CD14-positive monocyte (primary cell): Measurements from ENCODE around the gene ATAD2B. TPM values are rescaled to one million over a fixed set of nuclear protein-coding genes. Genes with fewer than 3 reads are reported as not detected.

Experiments used
- DNase-seq, 3 donors: peaks; one replicate each; pipeline ENCODE4 v3.0.0-alpha.2; 2011 to 2022
- H2AFZ ChIP-seq: 2 replicates; pipeline ENCODE4 v1.6.0; 2012; ENCODE audit warnings: mild to moderate bottlenecking, low read depth, low read length, inconsistent platforms; ENCODE audit not compliant: insufficient read depth, poor library complexity, severe bottlenecking
- H3K27ac ChIP-seq, 2 donors: 1 replicate in 1 of 2; 2 replicates in 1 of 2; pipeline ENCODE4 v1.5.1; 2012 to 2013; ENCODE audit warnings: low read length in 2 of 2, control low read depth in 1 of 2, inconsistent platforms in 1 of 2, low read depth in 1 of 2, mild to moderate bottlenecking in 1 of 2
- H3K27me3 ChIP-seq, 2 donors: one replicate each; pipeline versions ENCODE4 v1.6.0 to v1.6.1; 2011 to 2013; ENCODE audit warnings: low read length in 2 of 2; ENCODE audit not compliant: control insufficient read depth in 2 of 2, insufficient read depth in 2 of 2
- H3K36me3 ChIP-seq, 2 donors: replicated peaks in 1 of 2; 1 replicate in 1 of 2; 2 replicates in 1 of 2; pipeline versions ENCODE4 v1.5.1 to v1.6.1; 2012 to 2013; ENCODE audit warnings: low read length in 2 of 2, control low read depth in 1 of 2, inconsistent platforms in 1 of 2, mild to moderate bottlenecking in 1 of 2; ENCODE audit not compliant: insufficient read depth in 2 of 2, control insufficient read depth in 1 of 2
- H3K4me1 ChIP-seq, 2 donors: 1 replicate in 1 of 2; 2 replicates in 1 of 2; pipeline versions ENCODE4 v1.5.1 to v1.6.1; 2012 to 2013; ENCODE audit warnings: low read length in 2 of 2, control low read depth in 1 of 2, inconsistent platforms in 1 of 2, mild to moderate bottlenecking in 1 of 2, moderate library complexity in 1 of 2; ENCODE audit not compliant: insufficient read depth in 2 of 2, control insufficient read depth in 1 of 2
- H3K4me2 ChIP-seq: replicated peaks from 2 replicates; pipeline ENCODE3; 2012; ENCODE audit warnings: low read length, moderate library complexity, mild to moderate bottlenecking; ENCODE audit not compliant: poor library complexity, severe bottlenecking; ENCODE audit errors: extremely low read depth
- H3K4me3 ChIP-seq, 3 experiments: fragments of 200-600 bp in 1 of 3; sonication (generic) in 1 of 3; replicated peaks in 1 of 3; 1 replicate in 2 of 3; 2 replicates in 1 of 3; pipeline ENCODE4 v1.5.1; 2011 to 2013; ENCODE audit warnings: low read length in 3 of 3, mild to moderate bottlenecking in 3 of 3, control low read depth in 2 of 3, low read depth in 2 of 3, inconsistent platforms in 1 of 3, moderate library complexity in 1 of 3
- H3K79me2 ChIP-seq: 2 replicates; pipeline ENCODE4 v1.6.0; 2012; ENCODE audit warnings: mild to moderate bottlenecking, control low read depth, inconsistent platforms, low read length, moderate library complexity; ENCODE audit not compliant: insufficient read depth
- H3K9ac ChIP-seq: 2 replicates; pipeline ENCODE4 v1.6.0; 2017; ENCODE audit warnings: low read length, mild to moderate bottlenecking; ENCODE audit not compliant: insufficient read depth, poor library complexity, severe bottlenecking
- H3K9me3 ChIP-seq, 2 donors: replicated peaks in 1 of 2; 1 replicate in 1 of 2; 2 replicates in 1 of 2; pipeline versions ENCODE4 v1.5.1 to v1.6.1; 2012 to 2013; ENCODE audit warnings: low read length in 2 of 2, control low read depth in 1 of 2; ENCODE audit not compliant: control insufficient read depth in 1 of 2, insufficient read depth in 1 of 2
- H4K20me1 ChIP-seq: 2 replicates; pipeline ENCODE4 v1.6.0; 2012; ENCODE audit warnings: mild to moderate bottlenecking, low read length, control low read depth, moderate library complexity; ENCODE audit not compliant: insufficient read depth
- H3K27ac Mint-ChIP-seq, 7 donors: one replicate each; pipeline ENCODE4 v1.8.0; 2020; ENCODE audit warnings: mild to moderate bottlenecking in 7 of 7, mixed read lengths in 7 of 7, moderate library complexity in 6 of 7, inconsistent platforms in 2 of 7
- H3K27me3 Mint-ChIP-seq, 3 donors: one replicate each; pipeline ENCODE4 v1.8.0; 2021 to 2022; ENCODE audit warnings: low read depth in 3 of 3, mild to moderate bottlenecking in 3 of 3, mixed read lengths in 3 of 3, moderate library complexity in 3 of 3, inconsistent platforms in 1 of 3
- H3K36me3 Mint-ChIP-seq, 2 donors: one replicate each; pipeline ENCODE4 v1.8.0; 2020; ENCODE audit warnings: mixed read lengths in 2 of 2, inconsistent platforms in 1 of 2, mild to moderate bottlenecking in 1 of 2
- H3K4me1 Mint-ChIP-seq: one replicate; pipeline ENCODE4 v1.8.0; 2020; ENCODE audit warnings: mild to moderate bottlenecking, mixed read lengths
- H3K4me3 Mint-ChIP-seq, 2 donors: one replicate each; pipeline ENCODE4 v1.8.0; 2020; ENCODE audit warnings: mild to moderate bottlenecking in 2 of 2, mixed read lengths in 2 of 2, moderate library complexity in 1 of 2
- H3K9me3 Mint-ChIP-seq, 7 donors: one replicate each; pipeline ENCODE4 v1.8.0; 2020 to 2022; ENCODE audit warnings: mixed read lengths in 7 of 7, mild to moderate bottlenecking in 6 of 7, moderate library complexity in 6 of 7, inconsistent platforms in 2 of 7
- CTCF ChIP-seq: fragments of 200-600 bp; IDR thresholded peaks from one replicate; pipeline ENCODE4 v1.8.0; 2022; ENCODE audit warnings: antibody characterized with exemption, mild to moderate bottlenecking
- WGBS: methylation state at CpG from one replicate; pipeline ENCODE4 v1.1.5; 2013; ENCODE audit warnings: missing lambda C conversion rate; ENCODE audit not compliant: insufficient coverage; 5-methylcytosine and 5-hydroxymethylcytosine counted together
- intact Hi-C, 2 donors: fragments of 100-400 bp; cut with micrococcal nuclease; formaldehyde crosslinking; loops; one replicate each; pipeline versions ENCODE4 v1.15.0 to v1.15.1; 2023
- polyA plus RNA-seq, 3 donors: library from polyadenylated mRNA; depleted of rRNA in 1 of 3; unstranded in 2 of 3; stranded (reverse) in 1 of 3; fragments of 300-500 nt in 2 of 3; fragments of >200 nt in 1 of 3; fragmentation: Illumina TruSeq in 2 of 3; gene quantifications; 1 replicate in 2 of 3; 2 replicates in 1 of 3; pipeline ENCODE4 v1.2.3, GENCODE V29; 2012 to 2021

ATAD2B gene
- polyA plus RNA-seq, 3 donors, result 4.9 to 12.1 (median 7.2) TPM

- H3K27ac Mint-ChIP-seq, result no peak overlapping the region
- peaks cover 20% of the 10 kb centered on the region for H4K20me1 ChIP-seq
- no peak for DNase-seq
- no peaks in the 10 kb centered on the region for H3K27me3 ChIP-seq
- no peaks in the 10 kb centered on the region for H3K4me1 ChIP-seq
- H2AFZ ChIP-seq, result no peak overlapping the region
- peaks cover 0 to 3% (median 0%) of the 10 kb centered on the region in 7 donors for H3K9me3 Mint-ChIP-seq
- H3K4me3 Mint-ChIP-seq, result no peak overlapping the region
- H3K4me3 ChIP-seq, result no peak overlapping the region
- H3K27ac ChIP-seq, result no peak overlapping the region
- TF ChIP-seq CTCF, result no peak
- no peak overlapping the region for H3K4me2 ChIP-seq
- peaks cover 47 to 72% of the 10 kb centered on the region in 2 donors for H3K36me3 Mint-ChIP-seq
- H3K36me3 ChIP-seq, result peaks cover 30 to 81% of the 10 kb centered on the region in 2 donors
- intact Hi-C loops, result no loop called here
- no peaks in the 10 kb centered on the region for H3K27me3 Mint-ChIP-seq
- H3K9ac ChIP-seq, result no peak overlapping the region
- peaks cover 0 to 5% of the 10 kb centered on the region in 2 donors for H3K9me3 ChIP-seq
- H3K79me2 ChIP-seq, result no peaks in the 10 kb centered on the region
- WGBS, result no CpG with 5 or more reads among the region's 1 CpG
- H3K4me1 Mint-ChIP-seq, result no peaks in the 10 kb centered on the region
These were observed 87.9 kb downstream of the ATAD2B start for GRCh38 chr2:23838996-23839395.

GRCh38 chr2:23838581-23838980 is 88.3 kb downstream of the ATAD2B start:
- Histone ChIP-seq H4K20me1 (peaks cover 19% of the 10 kb centered on the region), H3K27me3 (no peaks in the 10 kb centered on the region), H3K27ac (no peak overlapping the region), H2AFZ (no peak overlapping the region), H3K79me2 (no peaks in the 10 kb centered on the region), H3K9ac (no peak overlapping the region), H3K4me3 (no peak overlapping the region), H3K36me3 (peaks cover 30 to 81% of the 10 kb centered on the region in 2 donors), H3K9me3 (peaks cover 0 to 5% of the 10 kb centered on the region in 2 donors), H3K4me2 (no peak overlapping the region), H3K4me1 (no peaks in the 10 kb centered on the region)
- Mint-ChIP-seq H3K4me1 (no peaks in the 10 kb centered on the region), H3K36me3 (peaks cover 46 to 68% of the 10 kb centered on the region in 2 donors), H3K4me3 (no peak overlapping the region), H3K27ac (no peak overlapping the region), H3K27me3 (no peaks in the 10 kb centered on the region), H3K9me3 (peaks cover 0 to 3% (median 0%) of the 10 kb centered on the region in 7 donors)
- intact Hi-C loops, result no loop called here
- DNase-seq, result no peak
- TF ChIP-seq CTCF, result no peak
- WGBS, result no CpG with 5 or more reads among the region's 1 CpG
